Activated effector memory CD4-positive, alpha-beta T cell treated with Interleukin-2 at 50 U/mL for 16 hours (primary cell): Measurements from ENCODE around the gene LRRC55.

Experiments
- DNase-seq: peaks from one replicate; pipeline ENCODE4 v3.0.0-alpha.2; 2020

Gene LRRC55

DNA sequence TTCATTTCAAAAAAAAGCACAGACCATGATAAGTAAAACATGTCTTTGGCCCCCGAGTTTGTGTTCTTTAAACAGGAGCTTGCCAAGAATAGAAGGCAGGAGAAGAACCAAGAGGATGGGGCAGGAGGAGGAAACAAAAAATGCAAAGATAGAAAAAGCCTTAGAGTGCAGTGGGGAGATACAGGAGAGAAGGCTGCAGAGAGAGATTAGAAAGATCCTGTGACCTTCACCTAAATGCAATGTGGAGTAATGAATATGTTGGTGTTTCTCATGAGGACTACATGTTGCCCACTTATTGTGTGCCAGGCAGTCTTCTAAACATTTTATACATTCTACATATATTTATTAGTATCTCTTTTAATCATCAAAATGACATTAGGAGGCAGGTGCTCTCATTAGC, 57.6 kb downstream of the LRRC55 start:
- no peak for DNase-seq

DNA sequence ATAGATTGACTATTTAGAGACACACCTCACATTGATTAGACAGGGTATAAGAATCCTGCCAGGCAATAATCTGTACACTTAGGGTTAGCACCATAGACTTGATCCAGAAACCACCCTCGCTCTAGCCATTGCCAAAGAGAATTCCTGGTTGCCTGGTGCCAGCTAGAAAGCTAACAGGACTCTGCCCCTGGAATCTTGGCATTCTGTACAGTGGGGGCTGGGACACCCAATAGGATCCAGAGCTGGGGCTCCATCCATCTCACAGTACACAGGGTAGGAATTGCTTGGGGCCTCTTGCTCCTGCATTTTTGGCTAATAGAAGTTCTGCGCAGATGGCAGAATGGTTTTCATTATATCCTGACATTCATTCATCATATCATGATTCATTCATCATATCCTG, 58.3 kb downstream of the LRRC55 start:
- DNase-seq = no peak

DNA sequence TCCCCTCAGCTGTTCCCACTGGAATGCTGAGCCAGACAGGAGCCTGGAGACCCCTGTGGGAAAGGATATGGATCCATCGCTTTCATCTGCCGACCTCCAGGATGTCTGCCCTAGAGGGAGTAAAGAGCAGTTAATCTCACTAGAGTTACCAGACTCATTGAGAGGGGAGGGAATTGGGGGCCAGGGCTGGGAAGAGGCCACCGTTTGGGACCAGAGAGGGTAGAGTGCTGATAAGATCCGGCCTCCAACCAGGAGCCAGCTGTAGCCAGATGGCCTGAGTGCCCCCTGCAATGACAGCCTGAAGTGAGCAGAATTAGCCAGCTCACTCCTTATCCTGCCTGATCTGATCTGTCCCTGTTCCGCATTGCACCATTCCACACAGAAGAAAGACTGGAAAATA, 59.0 kb downstream of the LRRC55 start:
- no peak for DNase-seq
